ENCODE measurements around the gene PXYLP1.

PXYLP1 gene

DNA sequence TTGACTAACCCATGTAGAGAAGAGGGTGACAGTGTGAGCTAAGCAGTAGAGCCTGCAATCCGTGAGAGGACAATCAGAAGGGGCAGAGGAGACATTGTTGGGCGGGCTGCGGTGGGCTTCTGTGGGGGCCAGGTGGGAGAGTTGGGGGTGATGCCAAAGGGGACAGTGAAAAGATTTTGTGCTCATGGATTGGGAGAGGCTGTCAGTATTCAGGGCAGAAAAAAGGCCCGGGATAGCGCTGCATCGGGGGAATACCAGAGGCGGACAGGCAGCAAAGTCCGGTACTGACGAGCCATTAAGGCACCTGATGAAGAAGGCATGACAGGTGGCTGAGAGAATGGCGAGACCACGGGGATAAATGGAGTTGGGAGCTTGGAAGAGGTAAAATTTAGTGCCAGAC lies 1.3 kb upstream of the PXYLP1 start:
- no peak for DNase-seq

DNA sequence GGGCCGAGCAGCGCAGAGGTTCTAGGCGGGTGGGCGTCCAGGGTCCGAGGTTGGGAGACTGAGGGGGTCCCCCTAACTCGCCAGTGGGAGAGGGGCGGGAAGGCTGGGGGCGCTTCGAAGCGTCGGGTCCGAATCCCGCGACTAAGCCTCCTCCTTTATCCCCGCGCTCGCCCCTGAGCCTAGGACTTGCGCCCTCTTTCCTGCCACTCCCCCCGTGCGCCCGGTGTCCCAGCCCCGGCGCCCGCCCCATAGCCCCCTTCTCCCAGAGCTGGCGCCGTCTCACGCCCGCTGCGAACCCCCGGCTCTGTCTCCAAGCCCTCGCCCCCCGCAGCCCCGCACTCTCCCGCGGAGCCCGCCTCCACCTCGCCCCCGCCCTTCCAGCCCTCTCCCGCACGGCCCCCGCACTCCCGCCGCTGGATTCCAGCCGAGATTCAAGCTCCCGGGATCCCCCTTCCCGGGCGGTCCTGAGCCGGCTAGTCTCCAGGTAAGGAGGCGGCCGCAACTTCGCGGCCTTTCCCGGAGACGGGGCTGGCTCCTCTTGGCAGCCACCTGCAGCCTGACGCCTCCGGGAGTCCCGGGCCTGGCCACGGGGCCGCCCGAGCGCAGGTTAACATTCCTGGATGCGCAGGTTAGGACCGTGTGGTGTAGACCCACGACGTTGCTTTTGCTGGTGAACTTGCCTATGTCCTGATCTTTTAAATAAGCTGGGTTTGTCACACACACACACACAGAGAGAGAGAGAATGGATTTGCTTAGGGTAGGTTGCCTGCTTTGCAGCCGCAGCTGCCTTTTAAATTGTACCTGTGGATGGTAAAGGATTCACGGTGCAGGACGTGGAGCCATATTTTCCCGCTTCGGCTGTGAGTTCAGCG lies 563 bp downstream of the PXYLP1 start:
- DNase-seq: peak; percentile 14

DNA sequence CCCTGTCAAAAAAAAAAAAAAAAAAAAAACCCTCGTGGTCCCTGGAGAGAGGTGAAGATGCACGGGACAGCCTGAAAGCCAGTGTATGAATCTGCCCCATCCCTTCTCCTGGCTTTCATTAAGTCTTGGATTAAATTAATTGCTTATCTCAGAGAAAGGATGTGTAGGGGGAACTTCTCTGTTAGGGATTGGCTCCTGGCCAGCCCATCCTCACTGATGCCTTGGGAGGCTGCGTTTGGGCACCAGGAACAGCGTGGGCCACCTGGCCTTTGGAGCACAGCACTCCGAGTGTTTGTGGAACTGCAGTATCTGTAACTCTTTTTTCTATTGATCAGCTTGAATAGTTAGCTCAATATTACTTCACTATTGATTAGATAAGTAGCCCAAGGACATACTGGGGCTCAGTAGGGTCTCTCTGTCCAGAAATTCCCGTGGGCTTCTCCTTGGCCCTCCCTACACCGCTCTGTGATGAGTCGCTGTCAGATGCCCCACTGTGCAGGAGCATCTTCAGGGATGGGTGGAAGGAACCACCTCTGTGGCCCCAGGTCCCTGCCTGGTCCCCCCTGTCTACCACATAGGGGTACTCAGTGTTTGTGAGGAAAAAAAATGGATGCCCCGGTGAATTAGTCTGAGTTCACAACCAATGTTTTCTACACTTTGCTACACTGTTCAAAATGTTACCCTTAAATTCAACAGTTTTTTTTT lies 2.0 kb downstream of the PXYLP1 start:
- no peak for DNase-seq

DNA sequence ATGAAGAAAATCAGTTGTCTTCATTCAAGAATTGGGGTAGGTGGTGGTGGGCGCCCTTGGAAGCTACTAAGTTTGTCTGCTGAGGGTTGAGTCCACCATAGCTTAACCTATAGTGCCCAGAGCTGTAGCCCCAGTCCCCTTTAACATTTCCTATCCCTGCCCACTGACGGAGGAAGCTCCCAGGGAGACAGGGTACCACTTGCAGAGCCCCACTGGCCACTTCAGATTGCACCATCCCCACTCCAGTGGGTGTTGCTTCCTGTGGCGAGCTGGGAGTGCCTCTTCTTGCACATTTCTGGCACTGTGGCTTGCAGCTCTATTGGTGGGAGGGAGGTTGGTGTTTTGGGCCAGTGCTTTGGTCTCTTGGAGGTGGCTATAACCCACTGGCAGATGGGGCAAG lies 2.7 kb downstream of the PXYLP1 start:
- no peak for DNase-seq

DNA sequence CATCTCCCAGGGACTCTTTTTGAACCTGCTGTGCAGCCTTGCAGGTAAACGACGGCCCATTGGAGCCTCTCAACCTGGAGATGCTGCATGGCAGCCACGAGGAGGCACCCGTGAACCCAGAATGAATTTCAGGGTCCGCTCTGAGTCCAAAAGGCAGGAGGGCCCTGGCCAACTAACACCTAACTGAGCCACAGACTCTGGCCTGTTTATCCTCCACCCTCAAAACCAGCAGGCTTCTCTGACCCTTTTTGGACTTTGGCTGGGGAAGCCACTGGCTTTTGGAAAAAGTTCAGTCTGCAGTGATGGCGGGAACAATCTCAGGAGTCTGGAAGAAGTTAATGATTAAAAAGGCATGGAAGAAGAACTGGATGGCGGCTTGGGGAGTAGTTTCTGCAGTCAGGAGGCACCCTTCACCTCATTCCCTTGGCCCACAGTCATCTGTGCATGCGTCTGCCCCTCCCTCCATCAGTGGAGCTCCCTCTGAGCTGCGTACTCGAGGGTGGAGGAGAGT lies 4.1 kb downstream of the PXYLP1 start:
- DNase-seq: no peak

DNA sequence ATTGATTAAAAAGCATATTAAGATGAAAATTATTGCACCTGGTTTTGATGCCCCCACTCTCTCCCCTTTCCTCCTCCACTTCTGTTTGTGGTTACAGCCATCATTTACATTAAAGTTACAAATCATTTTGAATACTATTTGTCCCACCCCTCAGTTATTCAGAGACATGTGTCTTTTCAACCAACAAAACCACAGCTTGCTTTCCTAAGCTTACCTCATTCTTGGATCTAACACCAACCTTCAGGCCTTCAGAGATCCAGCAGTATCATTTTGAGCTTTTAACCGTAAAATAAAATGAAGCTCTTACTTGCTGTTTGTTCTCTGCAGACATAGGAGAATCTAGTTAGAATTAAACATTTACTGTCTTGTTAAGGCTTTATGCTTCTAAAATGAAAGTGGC lies 4.7 kb downstream of the PXYLP1 start:
- DNase-seq: no peak

DNA sequence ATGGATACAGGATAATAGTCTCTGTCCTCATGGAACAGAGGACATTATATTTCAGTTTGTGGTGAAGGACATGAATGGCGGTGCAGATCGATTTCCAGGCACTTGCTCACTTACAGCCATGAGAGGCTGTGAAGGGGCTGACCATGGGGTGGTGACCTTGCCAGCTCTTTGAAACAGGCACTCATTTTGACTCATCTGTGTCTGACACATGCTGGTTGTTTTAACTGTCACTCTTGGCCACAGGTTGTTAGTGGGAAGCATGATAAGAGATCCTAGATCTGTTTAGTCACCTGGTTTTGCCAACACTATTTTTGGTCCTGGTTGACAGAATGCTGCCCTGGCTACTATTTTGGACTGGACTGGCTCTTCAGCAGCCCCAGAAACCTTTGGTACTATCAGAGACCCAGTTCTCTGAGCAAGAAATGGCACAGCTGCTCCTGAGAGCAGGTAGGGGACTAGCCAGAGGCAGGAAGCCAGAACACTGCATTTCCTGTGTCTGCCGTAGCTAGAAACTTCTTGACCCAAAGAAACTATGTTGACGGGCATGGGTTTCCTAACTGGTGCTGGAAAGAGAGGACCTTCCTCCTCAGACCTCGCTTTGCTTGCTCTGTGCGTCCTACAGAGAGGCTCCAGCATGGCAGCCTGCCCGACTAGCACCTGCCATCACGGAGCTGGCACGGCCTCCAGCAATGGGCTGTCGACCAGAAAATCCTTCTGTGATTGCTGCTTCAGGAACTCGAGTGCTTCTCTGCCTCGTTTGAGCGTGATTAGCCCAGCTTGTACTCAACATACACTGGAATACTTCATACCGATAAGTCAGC lies 6.3 kb downstream of the PXYLP1 start:
- no peak for DNase-seq

DNA sequence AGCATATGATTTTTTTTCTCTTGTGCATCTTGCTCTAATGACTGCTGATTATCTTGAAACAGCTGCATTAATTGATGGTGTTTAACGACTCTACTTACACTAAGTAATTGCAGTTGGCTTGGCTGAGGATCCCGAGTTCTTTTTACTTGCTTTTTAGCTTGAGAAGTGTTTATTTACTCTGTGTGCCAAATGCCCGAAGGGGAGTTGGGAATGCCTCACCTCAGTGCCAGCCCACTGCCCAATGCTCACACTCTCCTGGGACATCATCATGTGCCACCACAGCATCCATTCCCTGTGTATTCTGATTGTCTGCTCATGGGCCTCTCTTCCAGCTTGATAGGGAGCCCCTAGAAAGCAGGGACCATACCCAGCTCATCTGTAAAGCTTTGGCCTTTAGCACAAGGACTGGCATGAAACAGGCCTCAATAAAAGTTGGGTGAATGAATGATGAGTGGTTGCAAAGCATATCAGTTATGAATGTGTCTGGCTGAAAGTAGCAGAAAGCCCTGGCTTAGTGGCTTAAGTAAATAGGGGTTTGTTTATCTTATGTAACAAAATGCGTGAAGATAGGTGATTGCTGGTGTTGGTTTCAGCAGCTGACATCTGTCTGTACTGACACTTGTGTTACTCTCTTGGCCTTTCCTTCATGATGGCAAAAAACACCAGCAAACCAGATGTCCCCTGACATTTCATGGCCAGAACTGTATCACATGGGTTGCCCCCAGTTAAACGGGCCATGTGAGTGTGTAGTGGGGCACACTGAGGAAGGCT lies 8.1 kb downstream of the PXYLP1 start:
- no peak for DNase-seq

DNA sequence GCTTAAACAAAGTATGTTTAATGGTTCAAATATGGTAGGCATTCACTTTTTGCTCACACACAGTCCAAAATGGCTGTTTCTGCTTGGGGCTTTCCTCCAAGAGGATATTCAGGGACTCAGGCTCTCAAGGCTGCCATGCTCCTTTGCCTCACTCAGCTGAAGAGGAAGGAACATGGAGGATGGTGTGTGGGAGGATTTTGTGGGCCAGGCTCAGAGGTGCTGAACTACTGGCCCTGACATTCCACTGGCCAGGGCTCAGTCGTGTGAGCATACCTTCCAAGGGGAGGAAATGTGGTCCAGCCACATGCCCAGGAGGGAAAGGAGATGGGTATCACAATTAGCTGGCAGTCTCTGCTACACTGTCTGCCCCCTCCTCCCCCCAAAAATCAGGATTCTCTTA lies 8.7 kb downstream of the PXYLP1 start:
- DNase-seq: peak; percentile 39

DNA sequence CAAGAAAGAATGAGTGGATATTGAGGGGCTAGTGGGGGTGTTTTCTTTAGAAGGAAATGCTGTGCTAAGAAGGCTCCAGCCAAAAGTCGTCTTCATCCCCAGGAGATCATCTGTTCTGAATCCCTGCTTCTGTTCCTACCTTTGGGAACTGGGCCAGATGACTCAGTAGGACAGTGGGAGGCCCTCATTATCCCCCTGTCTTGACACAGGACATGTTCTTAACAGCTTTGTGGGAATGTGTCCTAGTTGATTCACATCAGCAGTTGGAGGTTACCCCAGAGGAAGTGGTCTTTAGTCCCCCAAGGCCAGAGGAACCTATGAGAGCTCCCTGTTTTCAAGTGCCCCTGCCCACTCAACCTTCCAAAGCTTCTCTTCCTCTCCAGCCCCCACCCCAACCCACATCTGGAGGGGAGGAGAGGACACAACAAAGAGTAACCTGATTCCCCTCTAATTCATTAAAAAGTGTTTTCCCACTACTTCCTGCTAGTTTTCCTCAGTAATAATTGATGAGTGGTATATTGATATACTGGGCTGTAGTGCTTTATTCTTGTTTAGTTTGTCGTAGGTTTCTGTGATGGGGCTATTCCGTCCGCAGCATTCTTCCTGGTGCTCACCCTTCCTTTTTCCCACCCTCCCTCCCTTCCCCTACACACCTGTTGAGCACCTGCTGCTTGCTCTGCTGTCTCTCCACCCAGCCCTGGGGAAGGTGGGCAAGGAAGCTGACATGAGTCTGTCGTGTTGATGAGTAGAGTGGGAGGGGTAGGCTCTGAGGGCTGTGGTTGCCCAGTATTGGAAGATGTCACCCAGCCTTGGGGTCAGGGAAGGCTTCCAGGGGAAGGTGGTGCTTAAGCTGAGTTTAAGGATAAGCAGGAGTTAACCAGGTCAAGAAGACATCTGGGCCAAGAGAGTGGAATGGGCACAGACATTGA lies 9.3 kb downstream of the PXYLP1 start:
- no peak for DNase-seq

DNA sequence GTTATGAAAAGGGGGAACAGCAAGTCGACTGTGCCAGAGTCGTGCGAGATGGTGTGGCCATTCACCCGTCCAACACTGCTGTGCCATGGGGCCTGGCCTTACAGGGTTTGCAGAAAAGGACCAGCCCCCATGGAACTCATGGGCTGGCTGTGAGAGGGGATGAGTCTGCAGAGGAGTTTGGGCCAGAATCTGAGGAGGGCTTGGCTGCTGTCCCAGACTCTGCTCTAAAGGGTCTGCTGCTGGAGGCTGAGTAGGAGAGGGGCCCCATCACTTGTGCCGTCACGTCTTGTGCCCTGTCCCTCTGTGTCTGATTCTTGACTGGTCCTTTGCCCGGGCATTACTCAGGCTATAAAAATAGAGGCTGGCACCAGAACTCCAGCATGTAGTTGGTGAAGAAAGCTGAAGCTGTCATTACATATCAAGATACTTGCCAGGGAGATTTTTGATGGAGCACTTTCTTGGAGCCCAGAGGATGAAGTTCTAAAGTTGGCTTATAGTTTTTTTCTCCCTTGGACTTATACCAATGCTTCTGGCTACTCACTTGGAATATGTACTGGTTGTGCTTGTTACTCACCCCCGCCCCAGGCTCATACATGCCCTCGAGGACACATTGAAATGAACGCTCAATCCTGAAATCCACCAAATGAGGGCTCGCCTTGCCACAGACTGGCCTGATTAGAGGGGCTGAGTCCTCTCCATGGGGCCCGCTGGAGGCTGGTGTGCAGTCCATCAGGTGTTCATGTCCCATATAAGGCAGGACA lies 10.2 kb downstream of the PXYLP1 start:
- DNase-seq: no peak

DNA sequence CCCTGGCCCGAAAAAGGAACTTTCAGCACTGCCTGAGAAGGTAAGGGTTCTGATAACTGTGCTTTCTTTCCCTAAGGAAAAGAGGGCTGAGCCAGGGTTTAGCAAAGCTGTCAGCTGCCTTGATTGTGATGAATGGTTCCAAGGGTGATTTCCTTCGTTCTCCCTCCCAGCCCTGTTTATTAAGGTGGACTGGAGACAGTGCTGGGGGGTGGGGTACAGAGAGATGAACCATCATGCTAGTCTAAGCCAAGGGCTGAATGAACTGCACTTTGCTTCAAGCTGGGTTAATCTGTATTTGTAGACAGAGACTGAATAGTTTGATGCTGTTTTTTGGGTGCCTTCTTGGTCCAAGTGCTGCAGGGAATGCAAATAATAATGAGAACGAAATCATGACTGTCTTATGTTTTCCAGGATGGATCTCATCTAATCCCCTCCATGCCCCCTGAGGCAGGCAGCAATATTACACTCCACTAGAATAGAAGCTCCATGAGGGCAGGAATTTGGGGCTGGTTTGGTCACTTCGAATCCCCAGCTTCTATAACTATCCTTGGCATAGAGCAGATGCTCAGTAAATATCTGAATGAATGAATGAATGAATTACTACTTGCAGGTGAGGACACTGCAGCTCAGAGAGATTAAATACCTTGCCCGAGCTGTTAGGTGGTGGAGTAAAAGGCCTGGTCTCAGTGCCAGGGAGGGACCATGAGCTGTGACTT lies 10.9 kb downstream of the PXYLP1 start:
- DNase-seq: no peak

DNA sequence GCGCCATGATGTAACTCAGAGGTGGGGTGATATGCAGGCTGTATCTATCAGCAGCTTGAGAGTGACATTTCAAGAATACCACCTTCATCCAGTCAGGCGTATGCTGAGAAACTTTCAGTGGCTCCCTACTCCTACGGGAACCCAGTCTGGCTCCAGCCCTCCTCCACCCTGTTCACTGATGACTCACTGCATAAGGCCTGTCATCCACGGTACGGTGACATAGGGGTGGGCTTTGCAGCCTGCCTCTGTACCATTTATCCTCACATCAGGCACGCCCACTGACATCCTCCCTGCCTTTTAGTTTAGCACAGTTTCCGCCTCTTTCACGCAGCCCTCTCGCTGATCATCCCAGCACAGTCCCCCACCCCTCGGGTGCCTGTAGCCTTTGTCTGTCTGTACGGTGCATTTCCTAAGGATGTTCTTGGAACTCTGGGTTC lies 11.7 kb downstream of the PXYLP1 start:
- no peak for DNase-seq

DNA sequence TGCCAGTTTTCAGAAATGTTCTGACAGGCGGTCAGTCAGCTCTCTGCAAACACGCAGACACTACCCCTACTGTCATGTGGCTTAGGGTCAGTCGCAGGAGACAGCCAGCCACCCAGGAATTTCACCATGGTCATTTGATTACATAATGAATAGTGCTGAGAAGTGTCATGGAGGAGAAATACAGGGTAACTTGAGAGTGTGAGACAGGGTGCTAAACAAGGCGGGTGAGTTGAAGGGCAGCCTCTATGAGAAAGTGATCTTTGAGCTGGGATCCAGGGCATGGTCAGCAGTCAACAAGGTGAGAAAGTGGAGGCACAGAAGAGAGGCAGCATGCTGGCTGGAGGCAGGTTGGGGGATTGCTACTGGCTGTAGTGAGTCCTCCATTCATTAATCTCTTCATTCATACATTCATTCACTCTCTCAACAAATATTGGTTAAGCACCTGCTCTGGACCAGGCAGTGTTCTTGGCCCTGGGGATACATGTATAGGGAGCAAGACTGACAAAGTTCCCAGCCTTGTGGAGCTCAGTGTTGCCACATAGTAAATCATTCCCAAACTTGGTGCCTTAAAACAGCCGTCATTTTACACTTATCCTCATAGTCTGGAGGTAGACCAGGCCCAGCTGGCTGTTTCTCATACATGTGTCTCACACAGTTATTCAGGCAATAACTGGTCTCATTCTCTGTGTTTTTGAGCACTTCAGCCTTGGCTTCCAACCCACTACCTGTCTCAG lies 14.8 kb downstream of the PXYLP1 start:
- DNase-seq: no peak

DNA sequence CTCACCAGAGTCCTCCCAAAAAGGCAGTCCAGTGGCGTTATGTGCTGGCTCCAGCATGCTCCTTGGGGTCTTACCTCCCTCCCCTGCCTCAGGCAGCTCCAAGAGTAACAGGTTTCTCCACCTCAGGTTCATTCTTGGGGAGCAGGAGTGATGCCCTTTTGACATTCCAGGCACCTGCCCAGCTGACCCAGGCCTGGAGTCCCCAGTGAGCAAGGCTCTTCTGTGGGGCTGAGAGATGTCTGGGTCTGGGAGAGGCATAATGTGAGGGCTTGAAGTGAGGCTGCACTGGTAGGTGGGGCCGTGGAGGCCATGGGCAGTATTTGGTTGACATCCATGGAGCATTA lies 15.3 kb downstream of the PXYLP1 start:
- no peak for DNase-seq

DNA sequence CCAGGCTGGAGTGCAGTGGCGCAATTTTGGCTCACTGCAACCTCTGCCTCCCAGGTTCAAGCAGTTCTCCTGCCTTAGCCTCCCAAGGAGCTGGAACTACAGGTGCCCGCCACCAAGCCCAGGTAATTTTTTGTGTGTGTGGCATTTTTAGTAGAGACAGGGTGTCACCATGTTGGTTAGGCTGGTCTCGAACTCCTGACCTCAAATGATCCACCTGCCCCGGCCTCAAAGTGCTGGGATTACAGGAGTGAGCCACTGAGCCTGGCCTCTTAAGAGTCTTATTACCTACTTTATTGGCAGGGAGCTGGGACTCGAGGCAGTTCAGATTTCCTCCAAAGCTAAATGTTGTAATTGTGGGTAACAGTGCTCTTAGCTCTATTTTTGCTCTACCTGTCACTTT lies 16.4 kb downstream of the PXYLP1 start:
- DNase-seq: no peak

DNA sequence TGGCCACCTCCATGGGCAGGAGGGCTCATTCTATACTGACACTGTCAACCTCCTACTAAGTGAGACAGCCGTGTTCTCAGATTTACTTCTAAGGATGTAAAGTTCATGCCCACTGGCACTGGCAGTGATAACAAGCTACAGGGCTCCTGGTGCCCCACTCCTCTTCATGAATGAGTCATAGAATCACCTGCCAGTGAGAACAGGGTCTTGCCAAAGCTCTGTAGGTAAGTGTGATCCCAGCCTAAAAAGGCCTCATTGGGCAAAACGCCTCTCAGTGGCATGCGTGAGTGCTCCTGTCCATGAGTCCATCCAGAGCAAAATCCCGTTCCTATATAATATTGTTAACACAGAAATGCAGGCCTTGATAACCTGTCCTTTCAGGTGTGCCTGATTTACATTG lies 17.4 kb downstream of the PXYLP1 start:
- no peak for DNase-seq

DNA sequence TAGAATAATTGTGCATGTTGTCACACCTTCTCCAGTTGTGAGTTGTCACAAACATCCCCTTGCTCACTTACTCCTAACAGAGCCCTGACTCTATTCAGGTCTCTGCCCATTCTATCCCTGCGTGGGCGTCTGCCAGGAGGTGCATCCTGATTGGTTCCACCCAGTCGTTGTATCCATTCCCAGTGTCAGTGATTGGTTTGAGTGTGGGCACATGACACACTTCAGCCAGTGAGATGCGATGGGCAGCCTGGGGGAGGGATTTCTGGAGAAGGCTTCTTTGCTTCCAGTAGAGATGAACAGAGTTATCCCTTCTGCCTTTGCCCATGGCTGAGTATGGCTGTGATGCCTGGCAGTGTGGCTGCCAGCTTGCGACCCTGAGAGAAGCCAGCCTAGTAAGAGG lies 18.7 kb downstream of the PXYLP1 start:
- DNase-seq: no peak

DNA sequence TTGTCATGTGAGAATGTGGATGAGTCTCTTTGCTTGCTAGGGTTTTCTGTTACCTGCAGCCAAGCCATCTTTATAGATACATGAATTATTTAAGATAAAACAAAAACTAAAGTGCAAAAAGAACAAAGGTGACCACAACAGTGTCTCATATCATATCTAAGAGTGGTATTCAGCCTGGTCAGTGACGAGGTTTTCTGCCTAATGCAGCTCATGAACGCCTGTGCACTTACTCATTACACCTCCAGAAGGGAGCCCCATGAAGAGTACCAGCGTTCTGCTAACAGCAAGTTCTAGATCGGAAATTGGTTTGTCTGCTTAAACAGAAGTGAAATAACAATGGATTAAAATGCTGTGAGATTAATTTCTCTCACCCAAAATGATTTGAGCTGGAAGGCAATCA lies 19.2 kb downstream of the PXYLP1 start:
- DNase-seq: no peak

Measured in OCI-M1 (cell line).